ACHN (cell line): ENCODE results near the gene DOP1A.

ENCODE experiments used
- DNase-seq: peaks from one replicate; pipeline ENCODE4 v3.0.0-alpha.2; 2015
- in situ Hi-C: cut with HindIII; loops from 2 replicates; pipeline ENCODE4 v1.10.0; 2017; ENCODE audit warnings: low sequenced_read_pairs, low pct_ligation_motif_present, low pct_unique_long_range_greater_than_20kb

DOP1A gene

DNA sequence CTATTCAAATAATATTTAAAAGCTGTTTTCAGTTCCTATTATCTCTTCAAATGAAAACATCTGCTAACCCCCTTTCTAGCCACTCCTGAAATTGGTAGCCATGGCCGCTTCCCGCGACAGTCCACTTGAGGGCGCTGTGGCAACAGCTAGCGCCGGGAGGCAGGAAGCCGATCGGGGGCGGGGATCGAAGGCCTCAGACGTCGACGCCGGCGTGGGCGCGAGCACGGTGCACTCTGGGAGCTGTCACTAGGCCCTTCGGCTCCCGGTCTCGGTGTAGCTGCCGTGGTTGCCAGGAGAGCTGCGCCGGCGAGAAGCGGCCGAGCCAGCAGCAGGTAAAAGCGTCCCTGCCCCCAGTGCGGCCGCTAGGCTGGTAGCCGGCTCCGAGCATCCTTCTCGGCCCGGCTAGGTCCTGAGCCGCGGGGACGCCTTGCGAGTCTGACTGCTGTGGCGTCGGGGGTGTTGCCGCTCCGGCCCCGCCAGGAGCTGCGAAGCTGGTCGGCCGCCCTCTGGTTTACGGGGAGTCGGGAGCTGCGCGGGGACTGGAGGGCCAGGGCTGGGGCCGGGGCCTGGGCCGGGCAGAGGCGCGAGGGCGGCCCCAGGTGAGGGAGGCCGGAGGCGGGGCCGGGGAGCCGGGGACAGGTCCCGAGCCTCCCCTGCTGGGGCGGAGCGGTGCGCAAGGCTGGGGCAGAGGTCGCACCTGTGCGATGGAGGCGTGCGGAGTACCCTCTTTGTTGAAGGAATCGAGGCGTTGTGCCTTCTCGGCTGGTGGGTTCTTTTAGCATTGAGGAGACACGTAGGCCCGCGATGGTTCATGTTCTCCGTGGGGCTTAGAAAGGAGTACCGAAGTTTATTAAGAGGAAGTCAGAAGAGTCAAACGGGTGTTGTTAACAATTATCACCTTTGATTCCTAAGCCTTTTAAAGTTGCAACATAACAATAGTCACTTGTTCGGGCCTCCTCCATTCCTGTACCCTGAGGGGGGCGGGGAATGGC lies at the start of gene DOP1A:
Gene DOP1A, plus strand, starts transcription at position 224 of the 992 bp plus-strand sequence. CDS start 29,307 bp downstream, outside the sequence.
- in situ Hi-C loops, result loop anchor here (25.0 kb wide), 1 partner anchor 830 kb away; the partner anchor contains the start of gene IBTK
- DNase-seq, result peak; percentile 92

GRCh38 chr6:83019741-83020140 lies 47.7 kb upstream of the DOP1A start:
- no peak for DNase-seq
- in situ Hi-C loops, result no loop called here

DNA sequence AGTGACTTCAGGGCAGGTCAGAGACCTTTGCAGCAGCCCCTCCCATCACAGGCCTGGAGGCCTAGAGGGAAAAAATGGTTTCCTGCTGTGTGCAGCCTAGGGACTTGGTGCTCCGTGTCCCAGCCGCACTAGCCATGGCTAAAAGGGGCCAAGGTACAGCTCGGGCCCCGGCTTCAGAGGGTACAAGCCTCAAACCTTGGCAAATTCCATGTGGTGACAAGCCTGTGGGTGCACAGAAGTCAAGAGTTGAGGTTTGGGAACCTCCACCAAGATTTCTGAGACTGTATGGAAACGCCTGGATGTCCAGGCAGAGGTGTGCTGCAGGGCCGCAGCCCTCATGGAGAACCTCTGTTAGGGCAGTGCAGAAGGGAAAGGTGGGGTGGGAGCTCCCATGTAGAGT lies 35.8 kb upstream of the DOP1A start:
- DNase-seq, result no peak
- in situ Hi-C loops, result no loop called here

DNA sequence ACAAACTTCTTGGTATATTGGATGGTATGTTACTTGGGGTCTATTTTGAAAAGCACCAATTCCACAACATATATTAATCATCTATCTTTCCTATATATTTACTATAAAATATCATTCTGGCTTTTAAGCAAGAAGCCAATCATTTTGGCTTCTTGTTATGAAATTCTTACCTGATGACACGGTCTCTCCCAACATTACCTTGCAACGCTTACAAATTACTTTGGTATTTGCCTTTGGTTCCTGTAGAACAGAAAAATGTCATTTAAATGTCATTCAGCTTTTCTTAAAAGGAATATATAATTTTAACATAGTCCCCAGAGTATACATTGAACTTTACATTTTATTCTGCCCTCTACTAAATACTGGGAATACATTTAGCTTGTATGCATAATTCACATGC lies 29.2 kb upstream of the DOP1A start:
- no peak for DNase-seq
- in situ Hi-C loops, result no loop called here

GRCh38 chr6:83042467-83043053 lies 24.9 kb upstream of the DOP1A start:
- in situ Hi-C loops, result no loop called here
- no peak for DNase-seq

GRCh38 chr6:83044091-83044768 lies 23.2 kb upstream of the DOP1A start:
- DNase-seq, result no peak
- in situ Hi-C loops, result no loop called here

GRCh38 chr6:83047065-83047754 lies 20.3 kb upstream of the DOP1A start:
- in situ Hi-C loops, result no loop called here

GRCh38 chr6:83051377-83052172 lies 15.9 kb upstream of the DOP1A start:
- in situ Hi-C loops, result loop anchor here (25.0 kb wide), 1 partner anchor 814 kb away; the partner anchor contains the start of gene IBTK
- no peak for DNase-seq

More at GRCh38 chr6:83047065-83047754, 20.3 kb upstream of the DOP1A start:
- no peak for DNase-seq

GRCh38 chr6:83053678-83054077 lies 13.8 kb upstream of the DOP1A start:
- no peak for DNase-seq
- in situ Hi-C loops, result loop anchor here (25.0 kb wide), 1 partner anchor 816 kb away; the partner anchor contains the start of gene IBTK

- in situ Hi-C loops, result loop anchor here (25.0 kb wide), 1 partner anchor 818 kb away; the partner anchor contains the start of gene IBTK
- DNase-seq, result peak; percentile 54
Measured at GRCh38 chr6:83055366-83055964, 12.0 kb upstream of the DOP1A start.

GRCh38 chr6:83057705-83058321 lies 9.7 kb upstream of the DOP1A start:
- peak; percentile 54 for DNase-seq
- in situ Hi-C loops, result loop anchor here (25.0 kb wide), 1 partner anchor 821 kb away; the partner anchor contains the start of gene IBTK

GRCh38 chr6:83061190-83061589 lies 6.3 kb upstream of the DOP1A start:
- in situ Hi-C loops, result loop anchor here (25.0 kb wide), 1 partner anchor 824 kb away; the partner anchor contains the start of gene IBTK
- no peak for DNase-seq

DNA sequence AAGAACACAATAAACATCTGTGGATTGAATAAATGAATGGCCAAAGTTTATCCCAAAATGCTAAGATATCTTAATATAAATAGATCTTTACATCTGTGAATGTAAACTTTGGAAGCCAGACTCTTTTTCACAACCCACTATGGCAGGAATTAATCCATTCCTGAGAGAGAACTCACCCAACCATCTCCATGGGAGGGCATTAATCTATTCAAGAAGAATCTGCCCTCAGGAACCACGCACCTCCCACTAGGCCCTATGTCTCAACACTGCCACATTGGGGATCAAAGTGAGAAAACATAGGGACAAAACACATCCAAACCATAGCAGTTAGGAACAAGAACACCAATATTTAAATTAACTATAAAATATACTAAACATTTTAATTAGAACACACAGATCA lies 5.2 kb upstream of the DOP1A start:
- peak; percentile 27 for DNase-seq
- in situ Hi-C loops, result loop anchor here (25.0 kb wide), 1 partner anchor 825 kb away; the partner anchor contains the start of gene IBTK

DNA sequence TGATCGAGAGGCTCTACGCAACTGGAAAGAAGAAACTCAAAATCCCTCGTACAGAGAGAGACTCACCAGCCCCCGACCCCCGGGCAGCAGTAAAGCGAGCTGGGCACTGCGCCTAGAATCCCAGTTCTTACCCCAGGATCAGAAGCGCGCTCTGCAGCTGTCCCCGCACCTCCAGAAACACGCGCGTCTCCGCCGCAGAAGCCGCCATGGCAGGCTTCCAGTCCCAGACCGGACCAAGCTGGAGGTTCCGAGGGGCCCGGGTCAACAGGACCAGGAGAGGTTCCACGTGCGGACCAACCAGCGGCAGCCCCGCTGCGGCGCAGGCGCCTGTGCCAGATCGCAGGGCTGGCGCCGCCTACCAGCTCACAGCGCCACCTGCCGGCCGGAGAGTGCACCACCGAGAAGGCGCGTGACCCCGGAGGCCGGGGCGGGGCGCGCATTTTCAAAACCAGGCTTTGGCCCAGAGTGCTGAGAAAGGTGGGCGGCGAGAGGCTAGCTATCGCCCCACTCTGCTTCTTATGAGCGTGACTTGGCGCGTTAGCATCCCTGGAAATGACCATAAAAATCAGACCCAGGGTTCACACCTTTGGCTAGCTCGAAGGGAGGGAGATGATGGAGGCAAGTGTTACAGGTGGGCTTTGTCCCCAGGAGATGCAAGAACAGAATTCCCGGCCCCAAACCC lies 1.8 kb upstream of the DOP1A start, which contains the start of gene UBE3D:
Gene UBE3D, minus strand, starts transcription at position 331 of the 682 bp plus-strand sequence. Its CDS starts 123 bp downstream, at position 208.
- peak; percentile 76 for DNase-seq
- in situ Hi-C loops, result loop anchor here (25.0 kb wide), 1 partner anchor 828 kb away; the partner anchor contains the start of gene IBTK

DNA sequence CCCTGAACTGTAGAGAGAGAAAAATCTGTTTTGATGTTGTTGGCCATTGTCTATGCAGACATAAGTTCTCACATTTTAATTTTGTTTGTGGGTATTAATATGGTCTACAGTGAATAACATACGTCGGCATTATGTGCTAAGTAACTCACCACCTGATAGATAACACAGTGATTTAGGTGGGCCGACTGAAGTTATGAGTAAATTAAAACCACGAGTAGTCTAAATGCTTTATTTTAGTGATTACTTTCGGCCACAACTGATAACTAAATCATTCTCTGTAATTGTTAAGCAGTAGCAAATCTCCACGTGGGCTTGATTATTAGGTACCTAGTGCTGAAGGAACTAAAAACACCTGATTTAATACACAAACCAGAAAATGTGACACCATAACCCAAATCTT lies 1.1 kb downstream of the DOP1A start:
- DNase-seq, result no peak
- in situ Hi-C loops, result loop anchor here (25.0 kb wide), 1 partner anchor 831 kb away; the partner anchor contains the start of gene IBTK

- in situ Hi-C loops, result loop anchor here (25.0 kb wide), 1 partner anchor 832 kb away; the partner anchor contains the start of gene IBTK
- no peak for DNase-seq
Measured at GRCh38 chr6:83069633-83070032, 2.2 kb downstream of the DOP1A start.
